HG02571 (cell line): ENCODE measurements around the gene CEP350.

Source experiments
- ATAC-seq: cut with Tn5 transposase; IDR thresholded peaks from one replicate; pipeline ENCODE4 v1.9.1; 2021; ENCODE audit warnings: mild to moderate bottlenecking, moderate library complexity; ENCODE audit not compliant: unreplicated experiment

The CEP350 gene

DNA sequence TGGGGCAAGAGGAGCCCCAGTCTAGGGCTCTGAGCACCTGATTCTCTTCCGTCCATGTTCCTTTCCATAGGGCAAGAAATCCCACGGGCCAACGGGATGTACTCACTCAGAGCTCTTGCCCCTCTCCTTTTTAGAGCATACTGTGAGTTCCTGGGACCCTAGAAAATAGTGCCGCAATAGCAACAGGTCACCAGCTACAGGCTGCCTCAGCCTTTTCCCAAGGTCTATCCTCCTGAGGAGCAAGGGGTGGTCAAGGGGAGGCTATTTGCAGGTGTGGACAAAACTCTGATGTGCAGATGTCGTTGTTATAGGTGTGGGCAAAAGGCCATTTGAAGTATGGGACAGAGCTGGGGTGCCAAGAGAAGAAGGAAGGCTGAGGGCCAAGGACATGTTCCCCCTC is 198.4 kb downstream of the CEP350 start:
- ATAC-seq = no peak

DNA sequence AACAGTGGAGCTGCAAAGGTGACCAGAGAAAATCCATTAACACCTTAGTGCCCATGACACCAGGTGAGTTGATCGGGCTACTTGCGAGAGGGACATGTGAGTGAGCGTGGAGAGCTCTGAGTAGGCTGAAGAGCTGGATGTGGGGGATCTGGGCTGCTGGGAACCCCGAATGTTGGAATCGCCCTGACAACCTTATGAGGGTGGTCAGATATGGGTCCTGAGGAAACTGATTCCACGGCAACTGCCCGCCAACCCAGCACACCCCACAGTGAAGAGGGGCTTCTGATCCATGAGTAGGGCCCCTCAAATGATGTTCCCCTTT is 199.4 kb downstream of the CEP350 start:
- ATAC-seq = no peak

GRCh38 chr1:180154325-180155181 is 199.9 kb downstream of the CEP350 start, which contains the start of gene QSOX1:
Gene QSOX1 (plus strand): TSS chr1:180154869. CDS start chr1:180154908, 39 bp downstream.
- ATAC-seq = peak; percentile 92

GRCh38 chr1:180155182-180155682 is 200.6 kb downstream of the CEP350 start:
- ATAC-seq = peak; percentile 3

DNA sequence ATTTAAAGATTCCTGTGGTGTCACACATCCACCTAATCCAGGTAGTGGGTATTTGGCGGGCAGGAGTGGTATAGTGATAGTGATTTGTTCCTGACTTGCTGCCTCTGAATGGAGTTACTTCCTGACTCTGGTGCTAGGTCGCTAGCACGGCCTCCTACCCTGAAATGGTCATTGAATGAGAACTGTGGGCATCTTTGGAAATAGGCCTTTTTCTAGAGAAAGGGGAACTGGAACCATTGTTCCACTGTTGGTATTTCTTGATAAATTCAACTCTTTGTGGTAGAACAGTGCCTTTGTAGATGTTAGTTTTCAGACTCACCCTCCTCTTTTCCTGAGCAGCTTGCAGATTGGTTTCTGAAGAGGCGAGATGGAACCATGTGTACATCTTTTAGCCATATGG is 201.6 kb downstream of the CEP350 start:
- no peak for ATAC-seq

DNA sequence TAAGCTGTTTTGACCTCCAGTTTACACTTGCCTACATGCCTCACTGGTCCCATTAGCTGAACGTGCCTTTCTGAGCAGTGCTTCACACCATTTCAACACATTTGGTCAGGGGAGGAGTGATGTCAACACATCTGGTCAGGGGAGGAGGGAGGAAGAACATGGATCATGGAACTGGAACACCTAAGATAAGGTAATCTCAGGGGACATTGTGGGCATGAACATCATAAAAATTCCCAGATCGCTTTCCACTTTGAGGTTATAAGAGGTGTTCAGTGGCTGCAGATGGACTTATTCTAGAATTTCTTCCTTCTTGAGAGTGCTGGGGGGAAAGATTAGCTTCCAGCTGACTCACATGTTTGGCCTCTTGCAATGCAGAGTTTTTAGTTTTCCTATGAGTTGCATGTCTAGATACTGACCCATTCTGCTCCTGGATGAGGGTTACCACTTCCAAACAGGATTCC is 202.1 kb downstream of the CEP350 start:
- ATAC-seq = no peak

DNA sequence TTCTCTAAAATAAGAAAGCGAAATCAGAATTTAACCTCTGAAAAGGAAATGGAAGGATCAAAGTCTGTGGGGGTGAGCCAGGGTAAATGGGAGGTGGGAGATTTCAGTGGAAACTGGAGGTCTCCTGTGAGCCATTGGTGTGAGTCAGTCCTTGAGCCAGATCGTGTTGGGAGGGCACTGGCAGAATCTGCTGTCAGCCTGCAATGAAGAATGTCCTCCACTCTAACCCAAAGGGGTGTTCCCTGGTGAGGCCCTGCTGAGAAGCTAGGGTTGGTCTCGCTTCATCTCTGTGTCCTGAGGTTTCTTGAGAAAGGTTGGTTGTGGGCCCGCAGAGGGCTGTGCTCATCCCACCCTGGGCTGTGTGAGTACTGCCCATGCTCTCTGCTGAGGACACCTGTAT is 202.5 kb downstream of the CEP350 start:
- no peak for ATAC-seq

- ATAC-seq = no peak
These were observed 203.0 kb downstream of the CEP350 start for GRCh38 chr1:180157576-180158057.

DNA sequence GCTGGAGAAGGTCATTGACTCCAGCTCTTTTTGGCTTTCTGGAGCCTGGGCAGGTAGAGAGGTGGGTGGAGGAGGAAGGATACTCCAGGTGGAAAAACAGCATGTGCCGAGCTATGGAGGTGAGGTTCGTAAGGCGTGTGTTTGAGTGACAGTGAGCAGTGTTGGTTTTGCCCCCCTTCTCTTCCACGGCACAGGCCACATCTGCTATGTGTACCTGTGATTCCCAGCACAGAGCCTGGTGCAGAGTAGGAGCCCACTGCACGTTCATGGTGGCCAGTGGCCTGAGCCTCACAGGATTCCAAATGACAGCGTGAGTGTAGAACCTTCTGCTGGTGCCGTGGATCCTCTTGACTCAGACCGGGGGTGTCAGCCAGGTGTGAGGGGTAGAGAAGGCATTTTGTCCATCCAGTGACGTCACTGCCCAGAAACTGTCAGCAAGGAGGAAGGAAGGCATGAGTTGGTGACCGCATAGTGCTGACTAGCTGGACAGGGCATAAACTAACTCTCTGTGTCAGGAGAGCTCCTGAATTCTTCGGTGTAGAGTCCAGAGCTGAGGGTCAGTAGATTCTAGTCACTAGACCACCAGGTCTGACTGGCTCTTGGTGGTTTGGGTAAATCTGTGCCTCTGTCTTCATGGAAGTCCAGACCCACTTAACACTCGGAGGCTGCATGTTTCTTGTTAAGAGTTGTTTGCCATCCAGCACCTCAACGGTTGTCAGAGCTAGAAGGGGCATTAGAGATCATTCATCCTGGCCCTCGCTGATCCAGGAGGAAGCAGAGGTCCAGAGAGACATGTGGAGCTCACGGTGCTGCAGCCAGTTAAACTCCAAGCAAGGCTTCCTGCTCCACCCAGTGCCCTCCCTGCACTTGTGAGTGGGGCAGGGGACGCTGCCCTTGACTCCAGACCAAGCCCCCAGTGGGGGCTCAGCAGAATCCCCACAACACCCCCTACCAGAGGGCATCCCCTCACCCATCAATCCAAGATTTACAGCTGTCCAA is 203.8 kb downstream of the CEP350 start:
- no peak for ATAC-seq

- no peak for ATAC-seq
These were observed 205.7 kb downstream of the CEP350 start for GRCh38 chr1:180160357-180160756.

DNA sequence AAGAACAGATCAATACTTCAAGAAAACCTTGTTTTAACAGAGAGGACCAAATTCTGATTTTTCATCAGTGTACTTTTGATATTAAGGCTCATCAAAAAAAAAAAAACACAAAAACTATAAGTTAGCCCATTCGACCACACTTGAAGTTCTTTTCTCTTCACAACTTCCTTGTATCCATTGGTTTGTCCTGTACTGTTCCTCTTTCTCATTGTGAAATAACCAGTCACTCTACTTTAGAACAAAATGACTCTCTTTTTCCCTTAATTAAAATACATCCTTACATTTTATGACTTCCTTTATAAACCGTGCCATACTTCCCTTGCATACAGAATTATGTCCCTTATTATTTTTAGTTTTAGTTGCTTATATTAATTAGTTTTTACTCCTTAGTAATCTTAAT is 208.4 kb downstream of the CEP350 start:
- ATAC-seq = no peak
